COLO668 (cell line): ENCODE results near the gene RBMS1.
"Not testable (repeated sequence)": the region's sequence is repeated elsewhere in the genome, so short reads cannot be mapped to it uniquely, and the experiment has no call there.

Source experiments
- DNase-seq: peaks from one replicate; lab custom pipeline; 2025; ENCODE audit not compliant: unreplicated experiment; lab: John Stamatoyannopoulos, UW

Gene RBMS1

DNA sequence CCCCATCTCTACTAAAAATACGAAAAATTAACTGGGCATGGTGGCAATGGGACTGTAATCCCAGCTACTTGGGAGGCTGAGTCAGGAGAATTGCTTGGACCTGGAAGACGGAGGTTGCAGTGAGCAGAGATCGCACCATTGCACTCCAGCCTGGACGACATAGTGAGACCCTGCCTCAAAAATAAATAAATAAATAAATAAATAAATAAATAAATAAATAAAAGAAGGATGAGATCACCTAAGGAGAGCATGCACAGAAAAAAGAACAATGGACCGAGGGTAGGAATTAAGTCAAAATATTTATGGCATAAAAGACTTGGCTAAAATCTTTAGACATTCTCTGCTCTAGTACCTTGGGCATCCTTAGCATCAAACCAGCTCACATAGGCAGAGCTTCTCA, 8.9 kb upstream of the RBMS1 start:
- DNase-seq = no peak

DNA sequence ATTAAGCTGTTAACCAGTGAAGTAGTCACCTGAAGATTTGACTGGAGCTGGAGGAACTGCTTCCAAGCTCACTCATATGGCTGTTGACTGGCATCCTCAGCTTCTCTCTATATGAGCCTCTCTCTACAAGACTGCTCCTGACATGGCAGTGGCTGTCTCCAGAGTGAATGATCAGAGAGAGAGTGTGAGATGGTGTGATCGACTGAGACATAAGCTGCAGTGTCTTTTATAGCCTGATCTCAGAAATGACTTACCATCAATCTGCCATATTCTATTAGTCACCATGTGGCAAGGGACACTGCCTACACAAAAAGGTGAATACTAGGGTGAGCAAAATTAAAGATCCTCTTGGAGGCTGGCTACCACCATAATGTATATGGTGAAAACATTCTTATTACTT, 7.8 kb upstream of the RBMS1 start:
- no peak for DNase-seq

DNA sequence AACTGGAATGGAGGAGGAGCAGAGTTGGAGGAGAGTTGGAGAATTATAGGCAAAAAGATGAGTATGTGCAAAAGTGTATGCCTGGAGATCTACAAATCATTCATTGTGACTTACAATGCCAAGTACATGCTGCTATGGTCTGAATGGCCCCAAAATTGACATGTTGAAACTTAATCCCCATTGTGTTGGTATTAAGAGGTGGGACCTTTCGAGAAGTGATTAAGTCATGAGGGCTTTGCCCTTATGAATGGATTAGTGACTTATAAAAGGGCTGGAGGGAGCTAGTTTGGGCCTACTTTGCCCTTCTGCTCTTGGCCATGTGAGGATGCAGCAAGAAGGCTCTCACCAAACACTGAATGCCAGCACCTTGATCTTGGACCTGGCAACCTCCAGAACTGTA, 6.3 kb upstream of the RBMS1 start:
- DNase-seq = no peak

DNA sequence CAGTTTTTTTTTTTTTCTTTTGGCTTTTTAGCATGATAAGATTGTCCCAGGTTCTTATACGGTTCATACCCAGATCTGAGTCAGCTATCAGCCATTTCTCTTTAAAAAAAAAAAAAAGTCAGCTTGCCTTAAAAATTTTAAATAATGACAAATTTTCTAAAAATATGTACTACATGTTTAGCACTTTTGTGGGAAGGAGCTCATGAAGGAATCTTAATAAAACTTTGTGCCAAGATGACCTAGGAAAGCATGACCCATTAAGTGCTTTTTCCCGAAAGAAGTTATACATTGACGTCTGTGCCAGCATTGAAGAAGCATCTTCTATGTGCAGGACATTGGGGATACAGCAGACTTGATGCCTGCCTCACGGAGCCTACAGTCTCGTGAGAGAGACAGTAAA, 4.5 kb upstream of the RBMS1 start:
- DNase-seq = no peak

DNA sequence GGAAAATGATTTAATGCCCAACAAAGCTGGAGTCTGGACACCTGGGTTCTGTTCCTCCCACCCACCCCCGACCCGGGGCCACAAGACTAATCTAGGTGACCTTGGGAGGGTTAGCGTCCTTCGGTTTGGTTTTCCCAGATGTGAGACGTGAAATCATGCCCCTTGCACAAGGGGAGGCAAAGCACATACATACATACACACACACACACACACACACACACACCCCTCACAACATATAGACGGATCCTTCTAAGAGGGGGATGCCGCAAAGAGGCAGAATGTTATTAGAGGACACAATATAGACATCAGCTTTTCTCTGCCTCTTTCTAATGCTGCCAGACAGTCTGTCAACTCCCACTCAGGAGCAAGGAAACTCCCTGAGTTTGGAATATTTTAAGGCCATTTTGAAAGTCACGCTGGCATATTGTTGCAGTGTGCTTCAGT, 616 bp upstream of the RBMS1 start:
- no peak for DNase-seq

DNA sequence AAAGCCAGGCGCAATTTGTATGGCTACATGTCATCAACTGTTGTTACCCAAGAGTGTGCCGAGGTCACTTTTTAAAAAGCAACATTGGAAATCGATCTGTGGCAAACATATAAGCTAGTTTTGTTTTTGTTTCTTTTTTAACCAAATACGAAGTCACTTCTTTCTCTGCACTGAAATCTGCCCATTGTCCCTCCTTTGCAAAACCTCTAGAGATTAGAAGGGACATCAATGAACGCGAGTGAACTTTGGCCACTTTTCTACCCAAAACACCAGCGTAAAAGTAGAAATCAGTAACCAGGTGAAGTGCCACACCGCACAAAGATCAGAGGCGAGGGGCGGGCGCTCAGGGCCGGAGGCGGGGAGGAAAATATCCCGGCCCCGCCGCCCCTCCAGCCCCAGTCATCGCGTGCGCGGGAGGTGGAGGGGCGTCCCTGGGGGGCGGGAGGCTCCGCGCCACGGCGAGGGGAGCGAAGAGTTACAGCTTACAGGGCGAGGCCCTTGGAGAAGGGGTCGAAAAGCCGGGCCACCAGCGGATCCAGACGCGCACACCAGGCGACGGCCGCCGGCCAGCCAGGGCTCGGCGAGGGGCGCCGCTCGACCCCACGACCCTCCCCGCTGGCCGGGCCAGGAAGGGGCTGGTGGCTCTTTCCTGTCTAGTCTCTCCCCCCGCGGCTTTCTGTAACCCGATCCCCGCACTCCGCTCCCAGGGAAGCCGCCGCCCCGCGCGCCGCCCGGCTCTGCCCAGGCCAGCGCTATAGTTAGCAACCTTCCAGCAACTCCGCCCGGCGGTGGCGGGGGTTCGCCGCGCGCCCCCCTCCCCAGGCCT, 993 bp downstream of the RBMS1 start:
- DNase-seq = peak; percentile 74

DNA sequence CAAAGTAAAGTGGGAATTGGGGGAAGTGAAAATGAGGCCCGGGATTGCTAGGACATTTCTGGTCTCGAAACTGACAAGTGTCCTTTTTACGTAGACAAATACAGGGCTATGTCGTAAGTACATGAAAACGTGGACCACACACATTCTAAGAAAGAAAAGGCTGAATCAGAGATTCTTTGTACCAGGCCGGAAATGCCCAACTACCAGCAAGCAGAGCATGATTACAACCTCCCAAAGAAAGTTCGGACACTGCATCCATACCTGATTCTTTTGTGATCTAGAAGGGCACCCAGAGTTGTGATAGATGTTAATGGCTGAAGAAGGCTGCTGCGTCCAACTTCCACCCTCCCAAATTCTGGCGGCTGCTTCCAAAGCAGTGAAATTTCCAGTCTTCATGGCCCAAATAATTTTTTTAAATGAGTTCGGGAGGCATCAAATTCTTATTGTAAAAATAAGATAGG, 1.7 kb downstream of the RBMS1 start:
- DNase-seq = no peak

DNA sequence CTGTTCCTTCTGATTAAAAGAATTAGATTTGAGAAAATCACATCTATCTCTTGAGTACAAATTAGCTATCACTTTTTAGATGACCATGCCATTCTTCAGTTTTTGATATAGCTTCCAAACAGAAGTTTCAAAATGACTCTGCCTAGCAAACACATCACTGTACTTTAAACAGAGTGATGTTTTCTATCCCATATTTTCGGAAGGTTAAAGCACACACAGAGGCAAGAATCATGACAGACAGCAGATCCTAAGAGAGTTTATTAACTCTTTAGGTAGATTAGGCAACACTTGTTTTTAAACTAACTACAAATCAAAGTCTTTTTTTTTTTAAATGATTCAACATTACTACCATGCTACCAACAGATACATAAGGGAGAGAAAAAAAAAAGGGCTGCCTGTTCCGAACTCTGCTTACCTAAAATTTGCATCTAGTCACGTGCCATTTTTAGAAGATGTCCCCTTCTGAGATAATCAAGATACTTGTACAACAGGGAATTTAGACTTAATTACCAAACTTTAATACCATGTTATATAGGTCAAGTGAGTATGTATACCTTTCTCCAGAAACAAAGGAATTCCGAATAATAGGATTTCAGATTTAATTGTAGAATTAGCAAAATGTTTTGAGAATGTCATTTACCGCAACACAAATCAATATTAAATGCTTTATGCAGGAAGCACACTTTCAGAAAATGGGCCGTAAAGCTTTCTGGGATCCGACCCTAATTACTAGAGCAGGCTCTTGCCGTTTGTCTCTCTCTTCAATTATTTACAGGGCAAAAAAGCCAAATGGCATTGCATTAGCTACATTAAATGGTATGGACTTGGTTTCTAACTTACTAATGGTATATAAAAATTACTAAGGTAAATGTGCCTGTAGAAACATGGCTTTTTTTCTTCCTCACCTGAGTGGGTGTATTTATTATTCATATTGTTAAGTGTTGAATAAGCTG, 2.6 kb downstream of the RBMS1 start:
- DNase-seq = no peak

DNA sequence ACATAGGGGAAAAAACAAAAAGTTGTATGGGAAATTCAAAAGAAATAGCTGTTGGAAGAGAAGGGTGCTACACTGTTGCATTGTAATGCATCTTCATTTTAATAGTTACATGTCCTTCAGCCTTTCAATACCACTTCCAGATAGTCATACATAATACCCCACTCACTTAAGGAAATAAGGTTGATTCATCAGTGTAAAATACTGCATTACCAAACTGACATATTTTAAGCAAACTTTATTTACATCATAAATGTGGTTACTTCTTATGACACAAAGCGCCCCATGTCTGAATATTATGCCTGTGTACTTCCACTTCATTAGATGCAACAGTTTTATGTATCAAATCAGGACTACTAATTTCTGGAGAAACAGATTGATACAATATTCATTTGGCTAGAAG, 4.5 kb downstream of the RBMS1 start:
- DNase-seq = no peak

DNA sequence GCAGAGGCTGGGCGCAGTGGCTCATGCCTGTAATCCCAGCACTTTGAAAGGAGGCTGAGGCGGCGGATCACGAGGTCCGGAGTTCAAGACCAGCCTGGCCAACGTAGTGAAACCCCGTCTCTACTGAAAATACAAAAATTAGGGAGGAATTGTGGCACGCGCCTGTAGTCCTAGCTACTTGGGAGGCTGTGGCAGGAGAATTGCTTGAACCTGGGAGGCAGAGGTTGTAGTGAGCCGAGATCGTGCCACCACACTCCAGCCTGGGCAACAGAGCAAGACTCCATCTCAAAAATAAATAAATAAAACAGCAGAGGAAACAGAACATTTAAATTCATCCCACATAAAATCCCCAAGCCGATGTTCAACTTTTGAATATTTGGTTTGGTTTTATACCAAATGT, 5.3 kb downstream of the RBMS1 start:
- DNase-seq = not testable (repeated sequence)

DNA sequence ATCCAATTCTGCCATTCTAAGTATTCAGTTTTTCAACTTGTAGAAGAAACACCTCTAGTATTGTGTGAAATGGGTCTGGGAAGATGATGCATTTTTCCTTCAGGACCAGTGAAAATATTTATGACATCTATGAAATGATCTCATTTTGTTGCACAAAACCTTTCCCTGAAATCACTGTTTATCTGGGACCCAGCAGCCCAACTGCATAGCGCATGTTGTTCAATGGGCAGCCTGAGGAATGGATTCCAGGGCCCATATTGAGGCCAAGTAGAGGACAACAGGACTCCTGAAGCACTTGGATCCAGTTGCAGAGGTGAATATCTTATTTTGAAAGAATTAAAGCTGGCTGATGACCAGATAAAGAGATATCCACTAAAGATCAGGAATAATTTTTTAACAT, 7.3 kb downstream of the RBMS1 start:
- DNase-seq = no peak

DNA sequence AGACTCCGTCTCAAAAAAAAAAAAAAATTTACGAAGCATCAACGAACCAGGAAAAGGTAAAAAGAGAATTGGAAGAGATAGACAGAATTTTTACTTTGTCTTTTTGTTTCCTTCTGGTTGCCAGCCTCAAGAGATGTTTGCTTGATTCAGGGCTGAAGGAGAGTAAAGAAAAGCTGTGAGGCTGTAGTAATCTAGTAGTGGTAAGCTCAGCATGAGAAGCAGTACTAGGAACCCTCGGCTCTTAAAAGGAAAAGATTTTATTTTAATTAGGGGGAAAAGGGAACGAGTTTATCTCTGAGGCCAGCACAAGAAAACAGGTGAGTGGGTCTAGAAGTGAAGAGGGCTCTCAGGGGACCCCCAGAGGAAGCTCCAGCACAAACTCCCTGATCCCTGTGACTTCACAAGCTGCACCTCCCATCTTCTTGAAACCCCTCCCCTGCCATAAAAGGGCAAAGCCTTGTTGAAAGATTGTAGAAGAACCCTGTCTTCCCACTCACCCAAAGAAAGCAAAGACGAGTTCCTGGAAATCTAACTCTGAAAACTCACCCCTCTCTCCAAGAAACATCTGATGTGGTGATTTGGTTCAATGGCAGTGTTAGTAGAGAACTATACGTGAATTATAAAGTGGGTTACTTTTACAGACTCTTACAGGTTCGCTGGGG, 8.6 kb downstream of the RBMS1 start:
- DNase-seq = no peak

DNA sequence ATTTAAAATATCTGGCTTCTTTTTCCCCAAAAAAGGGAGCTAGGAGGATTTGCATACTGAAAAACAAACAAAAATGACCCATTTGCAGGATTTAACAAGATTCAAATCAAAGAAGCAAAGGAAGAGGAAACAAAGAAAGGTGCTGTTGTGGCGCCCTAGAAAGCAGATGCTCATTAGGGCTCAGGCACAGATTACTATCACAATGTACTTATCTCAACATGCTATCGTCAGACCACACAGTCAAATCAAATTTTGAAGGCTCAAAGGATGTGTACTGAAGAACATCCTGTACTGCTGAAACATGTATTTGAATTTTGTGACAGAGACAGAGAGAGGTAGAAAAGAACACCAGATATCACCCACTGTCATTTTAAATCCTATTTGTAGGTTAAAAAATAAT, 10.9 kb downstream of the RBMS1 start:
- no peak for DNase-seq

DNA sequence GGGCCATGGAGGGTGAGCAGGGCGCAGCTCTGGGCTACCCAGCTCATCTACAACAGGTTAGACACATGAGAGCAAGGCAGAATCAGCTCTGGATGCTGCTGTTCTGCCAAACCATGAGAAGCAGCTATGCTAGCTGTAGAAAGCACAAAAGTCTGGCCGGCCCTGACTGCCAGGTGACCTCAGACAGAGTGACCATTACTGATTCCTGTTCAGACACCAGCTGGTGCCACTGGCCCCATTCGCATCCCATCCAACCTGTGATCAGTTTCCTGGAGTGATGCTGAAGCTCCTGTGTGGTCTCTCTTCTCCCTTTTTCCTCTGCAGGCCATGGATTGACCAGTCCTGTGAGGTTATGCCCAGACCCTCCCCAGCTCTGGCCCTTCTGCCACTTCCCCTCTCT, 14.3 kb downstream of the RBMS1 start:
- DNase-seq = no peak

DNA sequence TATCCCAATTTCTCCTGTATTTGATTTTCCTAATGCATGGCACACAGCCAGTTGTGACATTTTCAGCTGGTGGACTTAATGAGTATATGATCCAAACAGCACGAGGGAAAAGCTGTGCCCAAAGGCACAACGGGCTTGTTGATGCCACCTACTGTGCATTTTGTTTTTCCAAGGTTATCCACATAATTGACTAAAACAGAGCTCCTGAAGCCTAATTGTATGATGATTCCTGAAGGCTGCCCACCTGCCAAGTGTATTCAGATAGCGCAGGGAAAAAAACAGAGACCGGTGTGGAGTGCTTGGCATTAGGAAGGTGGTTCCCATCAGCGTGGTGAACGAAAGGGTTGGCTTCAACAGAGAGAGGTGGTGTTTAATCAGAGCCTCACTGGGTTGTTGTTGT, 14.9 kb downstream of the RBMS1 start:
- no peak for DNase-seq

DNA sequence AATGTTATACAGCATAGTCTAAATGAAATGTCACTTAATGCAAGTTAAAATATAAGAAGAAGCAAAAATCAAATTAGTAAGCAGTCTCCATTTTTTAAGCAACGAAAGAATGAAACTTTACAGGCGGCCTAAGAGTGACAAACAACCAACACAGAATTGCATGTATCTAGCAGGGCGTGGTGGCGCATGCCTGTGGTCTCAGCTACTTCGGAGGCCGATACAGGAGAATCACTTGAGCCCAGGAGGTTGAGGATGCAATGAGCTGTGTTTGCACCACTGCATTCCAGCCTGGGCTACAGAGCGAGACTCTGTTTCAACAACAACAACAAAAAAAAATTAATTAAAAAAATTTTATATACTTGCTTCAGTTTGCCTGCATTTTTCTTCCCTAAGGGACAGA, 16.6 kb downstream of the RBMS1 start:
- no peak for DNase-seq

DNA sequence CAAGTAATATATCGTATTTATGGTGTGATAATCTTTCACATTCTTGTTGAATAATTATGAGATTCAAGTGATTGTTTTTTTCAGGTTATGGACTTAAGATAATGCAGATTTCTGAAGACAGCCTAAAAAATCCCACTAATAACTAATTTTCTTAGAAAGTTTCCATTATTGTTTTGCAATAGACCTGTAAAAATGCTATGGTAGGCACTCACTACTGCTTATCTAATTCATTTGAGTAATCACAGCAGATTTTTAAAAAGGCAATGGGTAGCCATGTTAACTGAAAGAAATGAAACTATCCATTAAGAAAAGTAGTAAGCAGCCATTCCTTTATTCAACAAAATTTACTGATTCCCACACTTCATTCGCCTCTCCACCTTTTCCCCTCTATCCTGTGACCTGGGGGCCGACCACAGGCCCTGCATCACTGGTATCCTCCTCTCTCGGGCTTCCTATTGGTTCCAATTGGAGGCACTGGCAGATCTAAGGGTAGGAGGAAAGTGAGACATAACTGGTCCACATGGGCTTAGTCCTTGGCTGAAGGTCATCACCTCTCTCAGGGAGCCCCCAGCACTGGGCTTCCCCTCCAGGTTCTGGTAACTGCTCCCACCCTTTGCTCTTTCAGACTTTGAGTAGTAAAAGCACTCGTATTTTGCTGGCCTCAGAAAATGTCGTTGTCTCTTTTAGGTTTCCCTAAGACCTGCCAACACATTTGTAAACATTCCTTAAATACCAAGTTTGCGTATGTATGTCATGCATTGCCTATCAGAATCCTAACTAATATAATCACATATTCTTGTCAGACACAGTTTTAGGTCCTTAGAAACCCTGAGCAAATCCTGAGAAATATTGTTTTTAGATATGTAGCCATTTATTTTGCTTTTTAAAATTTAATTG, 18.5 kb downstream of the RBMS1 start:
- DNase-seq = no peak

DNA sequence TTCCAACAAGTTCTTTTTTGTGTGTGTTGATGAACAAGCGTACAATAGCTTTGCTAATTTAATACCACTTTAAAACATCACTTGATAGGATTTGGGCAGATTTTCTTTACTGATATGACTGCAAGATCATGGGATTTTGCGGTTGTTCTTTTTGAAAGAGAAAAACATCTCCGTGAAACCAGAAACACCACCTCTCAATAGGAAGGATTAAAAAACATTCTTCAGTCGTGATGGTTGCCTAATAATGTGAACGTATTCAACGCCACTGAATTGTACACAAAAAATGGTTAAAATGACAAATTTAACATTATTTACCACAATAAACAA, 19.3 kb downstream of the RBMS1 start:
- DNase-seq = no peak

DNA sequence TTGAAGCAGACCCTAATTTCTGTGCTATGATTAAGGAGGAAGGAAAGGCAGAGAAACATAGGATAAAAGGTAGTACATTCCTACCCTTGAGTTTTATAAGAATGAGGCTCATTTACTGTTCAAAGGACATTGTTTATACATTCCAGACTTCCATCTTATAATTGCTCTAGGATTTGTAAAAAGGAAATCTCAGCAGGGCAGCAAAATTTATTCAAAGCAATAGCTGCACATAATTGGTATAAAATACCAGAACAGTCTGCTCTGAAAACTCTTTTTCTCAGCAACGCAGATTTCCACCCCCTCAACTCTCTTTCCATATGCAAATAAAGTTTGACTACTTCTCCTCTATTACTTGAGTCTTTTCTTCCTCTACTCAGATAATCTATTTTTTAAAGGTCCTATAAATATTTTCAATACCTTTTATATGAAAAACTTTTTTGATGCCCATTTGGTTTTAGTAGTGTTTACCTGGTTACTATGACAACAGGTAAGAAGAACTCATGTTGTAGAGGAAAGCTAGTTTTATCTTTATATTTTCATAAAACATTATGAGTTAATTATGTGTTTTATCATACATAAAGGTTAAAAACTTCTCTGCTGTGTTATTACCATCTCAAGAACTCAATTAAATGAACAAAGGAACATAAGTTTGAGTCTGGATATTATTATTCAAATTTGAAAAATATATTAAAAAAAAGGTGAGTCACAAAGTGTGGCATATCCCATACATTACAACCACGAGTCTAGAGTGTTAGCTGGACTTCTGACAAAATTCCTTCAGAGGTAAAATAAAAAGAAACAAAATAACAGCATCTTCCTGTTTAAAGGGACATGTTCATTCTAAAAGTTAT, 19.9 kb downstream of the RBMS1 start:
- DNase-seq = no peak

DNA sequence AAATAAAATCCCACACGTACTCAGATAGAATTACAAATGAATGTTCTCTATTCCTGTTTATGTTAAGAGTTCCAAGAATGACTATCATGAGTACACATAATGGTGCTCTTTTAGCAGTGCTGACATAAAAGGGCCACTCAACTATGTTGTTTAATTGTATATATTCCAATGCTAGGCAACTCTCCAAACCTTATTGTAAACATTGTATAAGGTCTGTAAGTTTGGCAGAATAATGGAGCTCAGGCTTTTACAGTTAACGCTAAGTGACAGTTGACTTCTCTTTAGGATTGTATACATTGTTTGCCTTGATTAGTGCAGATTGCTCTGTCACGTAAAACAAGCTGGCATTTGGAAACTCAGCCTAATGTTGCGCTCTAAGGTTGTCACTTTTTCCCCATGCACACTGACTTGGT, 20.8 kb downstream of the RBMS1 start:
- DNase-seq = peak; percentile 14
